Mucosa of rectum (tissue), 2 donors: ENCODE data around the gene TMED8.

ENCODE experiments used
- H3K27ac ChIP-seq, 2 donors: one replicate each; pipeline ENCODE4 v1.7.0; 2013; ENCODE audit warnings: inconsistent platforms in 2 of 2, low read depth in 2 of 2, low read length in 2 of 2
- H3K27me3 ChIP-seq, 2 donors: one replicate each; pipeline ENCODE4 v1.7.0; 2013; ENCODE audit warnings: low read length in 2 of 2; ENCODE audit not compliant: control insufficient read depth in 2 of 2, insufficient read depth in 2 of 2
- H3K36me3 ChIP-seq, 2 donors: one replicate each; pipeline ENCODE4 v1.7.0; 2013; ENCODE audit warnings: low read length in 2 of 2; ENCODE audit not compliant: control insufficient read depth in 2 of 2, insufficient read depth in 2 of 2
- H3K4me1 ChIP-seq, 2 donors: one replicate each; pipeline ENCODE4 v1.7.0; 2013; ENCODE audit warnings: low read length in 2 of 2, mild to moderate bottlenecking in 1 of 2; ENCODE audit not compliant: control insufficient read depth in 2 of 2, insufficient read depth in 2 of 2
- H3K4me3 ChIP-seq, 2 donors: one replicate each; pipeline ENCODE4 v1.7.0; 2013; ENCODE audit warnings: low read length in 2 of 2
- H3K9ac ChIP-seq, 2 donors: one replicate each; pipeline ENCODE4 v1.7.0; 2013; ENCODE audit warnings: low read length in 2 of 2, low read depth in 1 of 2, mild to moderate bottlenecking in 1 of 2
- H3K9me3 ChIP-seq, 2 donors: one replicate each; pipeline ENCODE4 v1.7.0; 2013; ENCODE audit warnings: low read length in 2 of 2; ENCODE audit not compliant: control insufficient read depth in 2 of 2
- donor health status: healthy.
- donor health status: Normal muscosa, but diverticular disease.

The TMED8 gene

DNA sequence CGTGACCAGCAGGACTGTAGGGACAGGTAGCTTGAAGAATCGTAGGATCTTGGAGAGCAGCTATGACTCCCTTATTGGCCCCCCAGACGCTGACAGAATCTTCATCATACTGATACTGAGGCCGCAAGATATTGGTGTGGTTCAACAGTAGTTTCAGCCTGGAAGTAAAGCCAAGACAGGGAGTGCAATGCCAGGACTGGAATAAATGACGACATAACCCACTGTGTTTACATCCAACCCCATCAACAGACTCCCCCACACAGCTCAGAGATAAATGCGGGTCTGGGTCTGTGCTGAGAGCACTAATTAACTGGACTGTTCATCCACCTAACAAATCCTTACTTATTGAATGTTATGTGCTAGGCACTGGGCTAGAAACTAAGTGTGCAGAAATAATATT, 29.8 kb upstream of the TMED8 start:
- Histone ChIP-seq H3K27ac (no peak overlapping the region), H3K4me3 (no peak overlapping the region), H3K27me3 (no peaks in the 10 kb centered on the region), H3K9me3 (no peaks in the 10 kb centered on the region), H3K9ac (no peak overlapping the region), H3K36me3 (no peaks in the 10 kb centered on the region), H3K4me1 (no peaks in the 10 kb centered on the region)

DNA sequence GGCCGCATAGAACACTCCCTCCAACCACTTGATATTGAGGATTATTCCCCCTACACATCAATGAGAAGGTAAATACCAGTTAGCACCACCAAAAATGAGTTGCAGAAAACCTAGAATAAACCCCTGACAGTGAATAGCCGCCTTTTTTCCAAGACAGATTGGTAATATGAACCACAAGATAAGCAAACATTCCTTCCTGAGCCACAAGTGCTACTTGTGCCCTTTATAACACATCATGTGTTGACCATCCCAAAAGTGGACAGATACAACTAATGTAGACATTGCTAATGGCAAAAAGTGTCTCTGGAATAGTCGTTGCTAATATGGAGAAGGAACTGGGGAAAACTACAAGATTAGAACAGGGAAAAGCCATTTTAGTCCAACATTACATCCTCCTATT, 29.2 kb upstream of the TMED8 start:
- Histone ChIP-seq H3K9me3 (no peaks in the 10 kb centered on the region), H3K36me3 (no peaks in the 10 kb centered on the region), H3K27ac (no peak overlapping the region), H3K4me1 (no peaks in the 10 kb centered on the region), H3K9ac (no peak overlapping the region), H3K27me3 (no peaks in the 10 kb centered on the region), H3K4me3 (no peak overlapping the region)

DNA sequence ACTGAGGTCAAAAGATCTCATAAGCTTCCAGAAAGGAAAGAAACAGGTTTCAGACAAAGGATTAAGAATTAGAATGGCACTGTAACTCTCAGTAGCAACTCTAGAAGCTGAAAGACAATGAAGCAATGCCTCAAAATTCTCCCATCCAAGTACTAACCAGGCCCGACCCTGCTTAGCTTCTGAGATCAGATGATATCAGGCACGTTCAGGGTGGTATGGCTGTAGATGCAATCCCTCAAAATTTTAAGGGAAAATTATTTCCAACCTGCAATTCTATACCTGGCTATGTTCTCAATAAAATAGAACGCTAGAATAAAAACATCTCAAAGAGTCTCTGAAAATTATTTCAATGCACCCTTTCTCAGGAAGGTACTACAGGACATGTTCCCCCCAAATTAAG, 26.9 kb upstream of the TMED8 start:
- H3K36me3 ChIP-seq: no peaks in the 10 kb centered on the region
- H3K27ac ChIP-seq: no peak overlapping the region
- H3K27me3 ChIP-seq: no peaks in the 10 kb centered on the region
- no peak overlapping the region for H3K4me3 ChIP-seq
- no peak overlapping the region for H3K9ac ChIP-seq
- no peaks in the 10 kb centered on the region for H3K9me3 ChIP-seq
- H3K4me1 ChIP-seq: no peaks in the 10 kb centered on the region

GRCh38 chr14:77400216-77400615, 23.3 kb upstream of the TMED8 start:
- Histone ChIP-seq H3K4me1 (no peaks in the 10 kb centered on the region), H3K4me3 (no peak overlapping the region), H3K27me3 (no peaks in the 10 kb centered on the region), H3K27ac (no peak overlapping the region), H3K9ac (no peak overlapping the region), H3K36me3 (no peaks in the 10 kb centered on the region), H3K9me3 (no peaks in the 10 kb centered on the region)

GRCh38 chr14:77390188-77390587, 13.3 kb upstream of the TMED8 start:
- Histone ChIP-seq H3K27me3 (no peaks in the 10 kb centered on the region), H3K4me3 (no peak overlapping the region), H3K9me3 (no peaks in the 10 kb centered on the region), H3K27ac (no peak overlapping the region), H3K9ac (no peak overlapping the region), H3K4me1 (no peaks in the 10 kb centered on the region), H3K36me3 (no peaks in the 10 kb centered on the region)

- Histone ChIP-seq H3K36me3 (no peaks in the 10 kb centered on the region), H3K27me3 (no peaks in the 10 kb centered on the region), H3K9ac (no peak overlapping the region), H3K27ac (no peak overlapping the region), H3K4me1 (peaks cover 10 to 15% of the 10 kb centered on the region in 2 donors), H3K9me3 (no peaks in the 10 kb centered on the region), H3K4me3 (no peak overlapping the region)
Measured at GRCh38 chr14:77378701-77379100, 1.8 kb upstream of the TMED8 start.

- Histone ChIP-seq H3K27me3 (no peaks in the 10 kb centered on the region), H3K4me1 (peaks cover 10 to 15% of the 10 kb centered on the region in 2 donors), H3K9me3 (no peaks in the 10 kb centered on the region), H3K9ac (peak overlapping the region in 1 of 2 donors; percentile 80), H3K36me3 (no peaks in the 10 kb centered on the region), H3K4me3 (peak overlapping the region; percentile 92 to 94), H3K27ac (peak overlapping the region in 1 of 2 donors; percentile 80)
Measured at GRCh38 chr14:77377502-77377844, 579 bp upstream of the TMED8 start.

DNA sequence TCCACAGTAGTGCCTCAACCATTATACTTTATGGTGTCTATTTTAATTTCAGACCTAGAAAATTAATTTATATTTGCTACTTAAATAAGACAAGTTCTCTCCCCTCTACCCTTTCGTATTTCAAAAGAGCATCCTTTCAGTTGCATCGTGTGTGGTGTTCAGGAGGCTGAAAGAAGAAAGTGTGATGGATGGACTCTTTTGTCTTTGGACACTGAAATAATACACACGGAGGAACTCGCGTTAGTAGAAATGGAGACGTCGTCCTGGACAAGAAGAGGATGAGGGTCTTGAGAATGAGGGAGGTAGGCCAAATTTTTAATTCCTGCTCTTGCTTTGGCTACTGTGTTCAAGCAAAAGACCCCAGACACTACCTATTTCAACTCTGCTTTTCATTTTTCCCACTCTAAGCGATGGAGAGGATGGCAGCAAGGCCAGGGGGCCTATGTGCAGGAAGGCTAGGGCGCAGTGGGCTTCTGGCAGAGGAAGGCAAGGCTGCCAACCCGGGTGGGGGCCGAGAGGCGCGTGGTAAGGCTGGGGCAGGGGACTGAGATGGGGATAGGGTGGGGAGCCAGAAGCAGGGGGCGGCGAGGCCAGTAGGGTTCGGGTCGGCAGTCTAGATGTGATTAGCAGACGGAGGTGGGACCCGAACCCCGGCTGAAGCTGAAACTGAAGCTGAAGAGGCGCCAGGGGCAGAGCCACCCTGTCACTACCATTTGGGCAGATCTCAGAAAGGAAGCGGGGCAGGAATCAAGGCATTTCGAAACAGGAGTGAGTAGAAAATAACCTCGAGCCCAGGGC, 722 bp downstream of the TMED8 start:
- H3K4me1 ChIP-seq: peaks cover 10 to 15% of the 10 kb centered on the region in 2 donors
- H3K9ac ChIP-seq: peak overlapping the region; percentile 80 to 82
- H3K27me3 ChIP-seq: no peaks in the 10 kb centered on the region
- no peaks in the 10 kb centered on the region for H3K36me3 ChIP-seq
- peak overlapping the region; percentile 76 to 80 for H3K27ac ChIP-seq
- H3K9me3 ChIP-seq: no peaks in the 10 kb centered on the region
- peak overlapping the region; percentile 92 to 94 for H3K4me3 ChIP-seq

DNA sequence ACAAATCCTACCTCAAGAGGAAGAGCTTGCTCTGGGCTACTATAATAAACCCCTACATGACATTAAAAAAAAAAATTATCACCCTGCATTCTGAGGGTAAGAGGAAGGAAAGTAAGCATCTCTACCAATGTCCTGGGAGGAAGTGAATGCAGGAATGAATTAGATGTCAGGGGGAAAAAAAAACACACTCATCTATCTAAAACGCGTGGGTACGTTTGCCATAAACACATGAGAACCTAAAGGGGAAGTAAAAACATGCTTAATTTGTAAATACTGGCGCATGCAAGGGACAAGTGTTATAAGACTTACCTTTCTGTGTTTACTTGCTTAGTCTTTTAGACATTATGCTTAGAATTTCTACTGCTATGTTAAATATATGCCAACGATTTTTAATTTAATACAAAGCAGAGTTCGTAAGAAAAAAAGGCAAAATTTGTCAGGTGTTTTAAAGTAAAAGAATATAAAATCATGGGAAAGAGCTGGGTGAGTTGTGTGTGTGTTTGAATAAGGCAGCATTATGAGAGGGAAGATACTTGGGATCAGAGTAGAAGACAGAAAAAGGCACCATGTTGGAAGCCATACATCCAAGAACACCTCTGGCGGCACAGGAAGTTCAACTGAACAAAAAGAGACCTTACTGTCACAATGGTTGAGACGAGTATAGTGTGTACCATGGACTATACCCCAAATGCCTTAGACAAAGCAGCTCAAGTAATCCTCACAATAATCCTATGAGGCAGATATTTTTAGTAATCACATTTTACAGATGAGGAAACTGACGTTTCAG, 1.5 kb downstream of the TMED8 start:
- Histone ChIP-seq H3K9ac (no peak overlapping the region), H3K9me3 (no peaks in the 10 kb centered on the region), H3K27me3 (no peaks in the 10 kb centered on the region), H3K4me3 (peak overlapping the region in 1 of 2 donors; percentile 94), H3K4me1 (peaks cover 10 to 15% of the 10 kb centered on the region in 2 donors), H3K36me3 (no peaks in the 10 kb centered on the region), H3K27ac (no peak overlapping the region)

DNA sequence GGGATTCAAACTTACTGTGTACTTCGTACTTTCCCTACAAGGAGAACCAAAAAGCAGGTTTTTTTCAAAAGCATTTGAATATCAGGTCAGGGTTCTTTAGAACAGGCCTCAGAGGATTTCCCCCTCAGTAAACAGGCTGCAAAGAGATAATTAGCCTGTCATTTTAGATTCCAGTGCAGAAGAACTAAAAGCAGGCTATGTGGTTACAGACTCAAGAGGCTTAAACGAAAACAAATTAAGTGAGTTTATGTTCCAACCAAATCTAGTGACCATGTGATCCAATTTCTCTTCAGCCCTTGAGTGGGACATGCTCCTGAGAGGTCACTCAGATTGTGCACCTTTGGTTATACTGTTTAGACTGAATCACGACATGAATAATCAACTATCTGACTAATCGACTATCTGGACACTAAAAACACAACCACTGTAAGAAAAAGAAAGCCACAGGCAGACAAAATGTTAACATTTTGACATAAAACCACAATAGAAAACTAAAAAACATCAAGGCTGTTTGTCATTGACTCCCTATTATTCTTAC, 4.5 kb downstream of the TMED8 start:
- H3K4me1 ChIP-seq: peaks cover 7 to 11% of the 10 kb centered on the region in 2 donors
- H3K27ac ChIP-seq: no peak overlapping the region
- H3K4me3 ChIP-seq: no peak overlapping the region
- no peaks in the 10 kb centered on the region for H3K27me3 ChIP-seq
- H3K9ac ChIP-seq: no peak overlapping the region
- H3K36me3 ChIP-seq: no peaks in the 10 kb centered on the region
- no peaks in the 10 kb centered on the region for H3K9me3 ChIP-seq
